GDM1 (cell line): Measurements from ENCODE around the gene FBXO41.

ENCODE experiments used
- DNase-seq: peaks from one replicate; lab custom pipeline; 2025; lab: John Stamatoyannopoulos, UW

Gene FBXO41

GRCh38 chr2:73239776-73240175 is 44.5 kb downstream of the FBXO41 start:
- no peak for DNase-seq

GRCh38 chr2:73238976-73239375 is 45.3 kb downstream of the FBXO41 start:
- DNase-seq: no peak

- no peak for DNase-seq
Observed at GRCh38 chr2:73238149-73238548, 46.1 kb downstream of the FBXO41 start.

- no peak for DNase-seq
Observed at GRCh38 chr2:73237168-73237567, 47.1 kb downstream of the FBXO41 start.

GRCh38 chr2:73235315-73236028 is 48.8 kb downstream of the FBXO41 start:
- DNase-seq: no peak

GRCh38 chr2:73233932-73234832 is 50.1 kb downstream of the FBXO41 start, which contains the start of gene CCT7:
CCT7 (plus strand) TSS chr2:73234308; CDS start chr2:73234379, 71 bp downstream.
- DNase-seq: peak; percentile 84

GRCh38 chr2:73233154-73233931 is 50.9 kb downstream of the FBXO41 start, which contains the start of gene PRADC1:
PRADC1 (minus strand) TSS chr2:73233239; CDS start chr2:73233160, 79 bp downstream.
- DNase-seq: peak; percentile 98

GRCh38 chr2:73232403-73233153 is 51.7 kb downstream of the FBXO41 start:
- no peak for DNase-seq

GRCh38 chr2:73228631-73229030 is 55.6 kb downstream of the FBXO41 start:
- no peak for DNase-seq

- DNase-seq: no peak
Observed at GRCh38 chr2:73227086-73227485, 57.2 kb downstream of the FBXO41 start.

- peak; percentile 29 for DNase-seq
Observed at GRCh38 chr2:73225513-73226360, 58.5 kb downstream of the FBXO41 start.

GRCh38 chr2:73223821-73224220 is 60.5 kb downstream of the FBXO41 start:
- DNase-seq: no peak

- DNase-seq: no peak
Observed at GRCh38 chr2:73218298-73218697, 66.0 kb downstream of the FBXO41 start.

GRCh38 chr2:73217826-73218225 is 66.5 kb downstream of the FBXO41 start:
- DNase-seq: no peak

GRCh38 chr2:73217160-73217559 is 67.1 kb downstream of the FBXO41 start:
- DNase-seq: no peak

GRCh38 chr2:73215254-73215653 is 69.0 kb downstream of the FBXO41 start:
- no peak for DNase-seq

- DNase-seq: peak; percentile 86
Observed at GRCh38 chr2:73214120-73215035, 69.9 kb downstream of the FBXO41 start, which contains the start of gene SMYD5. SMYD5 (plus strand) TSS chr2:73214245; CDS start chr2:73214267, 22 bp downstream.

GRCh38 chr2:73212448-73213176 is 71.7 kb downstream of the FBXO41 start:
- DNase-seq: peak; percentile 72

GRCh38 chr2:73212098-73212447 is 72.2 kb downstream of the FBXO41 start:
- no peak for DNase-seq
